Ishikawa (cell line): Measurements from ENCODE around the gene LRBA.

ENCODE experiments used
- EP300 ChIP-seq: IDR thresholded peaks from 2 replicates; pipeline ENCODE4 v1.6.1; 2012; ENCODE audit warnings: borderline replicate concordance
- FOXM1 ChIP-seq: IDR thresholded peaks from 2 replicates; pipeline ENCODE4 v1.6.1; 2012; ENCODE audit warnings: low read depth, borderline replicate concordance
- TAF1 ChIP-seq: IDR thresholded peaks from 2 replicates; pipeline ENCODE4 v1.6.1; 2012; ENCODE audit warnings: low read depth, mild to moderate bottlenecking

GRCh38 chr4:150589157-150589556, 425.9 kb downstream of the LRBA start:
- TF ChIP-seq EP300, result no peak
- no peak for TF ChIP-seq TAF1
- TF ChIP-seq FOXM1, result no peak
